HepG2 (cell line): ENCODE results near the gene KLHL17. TPM values are rescaled to one million over a fixed set of nuclear protein-coding genes. Genes with fewer than 3 reads are reported as not detected.

Experiments
- ATF7 ChIP-seq, 2 experiments: fragments of 450-650 bp in 1 of 2; sonication (generic) in 1 of 2; formaldehyde crosslinking in 1 of 2; IDR thresholded peaks; 2 replicates each; pipeline versions ENCODE4 v1.4.0 to v1.6.1; 2016 to 2020; ENCODE audit warnings: antibody characterized with exemption in 1 of 2, mild to moderate bottlenecking in 1 of 2, missing genetic modification reagents in 1 of 2
- HOXA7 ChIP-seq: sonication (generic); formaldehyde crosslinking; IDR thresholded peaks from 2 replicates; pipeline ENCODE4 v1.8.1; 2022; ENCODE audit warnings: mild to moderate bottlenecking, missing genetic modification reagents, moderate library complexity
- LCORL ChIP-seq, 2 experiments: fragments of 450-650 bp in 1 of 2; sonication (generic) in 1 of 2; formaldehyde crosslinking in 1 of 2; IDR thresholded peaks; 2 replicates each; pipeline versions ENCODE4 v1.5.0 to v1.6.1; 2017 to 2020; ENCODE audit warnings: antibody characterized with exemption in 1 of 2, missing genetic modification reagents in 1 of 2
- MXI1 ChIP-seq: IDR thresholded peaks from 3 replicates; pipeline ENCODE4 v1.6.1; 2012; ENCODE audit warnings: low read depth, low read length, inconsistent platforms, borderline replicate concordance
- NCOA2 ChIP-seq: sonication (generic); formaldehyde crosslinking; IDR thresholded peaks from 2 replicates; pipeline ENCODE4 v1.8.0; 2022; ENCODE audit warnings: inconsistent platforms
- REL ChIP-seq: sonication (generic); formaldehyde crosslinking; conservative IDR thresholded peaks from 2 replicates; pipeline ENCODE4 v1.8.0; 2022; ENCODE audit warnings: mild to moderate bottlenecking, missing genetic modification reagents, moderate library complexity
- SALL2 ChIP-seq: sonication (generic); formaldehyde crosslinking; IDR thresholded peaks from 2 replicates; pipeline ENCODE4 v1.8.1; 2023; ENCODE audit warnings: mild to moderate bottlenecking, missing genetic modification reagents, inconsistent platforms
- SRF ChIP-seq: IDR thresholded peaks from 2 replicates; pipeline ENCODE4 v1.6.1; 2011; ENCODE audit warnings: mild to moderate bottlenecking, low read depth, low read length, moderate library complexity
- ZNF232 ChIP-seq: sonication (generic); formaldehyde crosslinking; IDR thresholded peaks from 2 replicates; pipeline ENCODE4 v1.4.0; 2020; ENCODE audit warnings: missing genetic modification reagents, borderline replicate concordance
- ZNF710 ChIP-seq: sonication (generic); formaldehyde crosslinking; IDR thresholded peaks from 2 replicates; pipeline ENCODE4 v1.5.0; 2020; ENCODE audit warnings: mild to moderate bottlenecking, missing genetic modification reagents, borderline replicate concordance
- ZNF75D ChIP-seq: sonication (generic); formaldehyde crosslinking; IDR thresholded peaks from 2 replicates; pipeline ENCODE4 v1.8.1; 2023; ENCODE audit warnings: missing genetic modification reagents, mild to moderate bottlenecking, borderline replicate concordance
- polyA plus RNA-seq, 8 experiments: library from polyadenylated mRNA; depleted of rRNA in 3 of 8; stranded (reverse) in 7 of 8; unstranded in 1 of 8; fragments of >200 nt; fragmentation: Illumina TruSeq in 4 of 8; extraction: Trizol in 4 of 8; gene quantifications; 2 replicates each; pipeline versions ENCODE4 v1.2.1 to v1.2.3, GENCODE V29; 2011 to 2016; ENCODE audit warnings: low read depth in 4 of 8, missing spikeins in 1 of 8, mixed read lengths in 1 of 8; ENCODE audit not compliant: insufficient read depth in 1 of 8
- total RNA-seq, 5 experiments: library from RNA; depleted of rRNA; stranded (reverse); fragments of >200 nt; fragmentation: Illumina TruSeq; extraction: Trizol; gene quantifications; 2 replicates each; pipeline ENCODE4 v1.2.3, GENCODE V29; 2016; ENCODE audit warnings: low read depth in 1 of 5
- TF ChIP-seq, protein P1 (sequence below): sonication (generic); formaldehyde crosslinking; IDR thresholded peaks from 2 replicates; pipeline ENCODE4 v1.4.0; 2020; ENCODE audit warnings: missing genetic modification reagents, mild to moderate bottlenecking, borderline replicate concordance
- TF ChIP-seq, protein P2 (sequence below): sonication (generic); formaldehyde crosslinking; IDR thresholded peaks from 2 replicates; pipeline ENCODE4 v1.9.0; 2021; ENCODE audit warnings: missing genetic modification reagents, borderline replicate concordance
- TF ChIP-seq, protein P3 (sequence below): sonication (generic); formaldehyde crosslinking; IDR thresholded peaks from 2 replicates; pipeline ENCODE4 v1.8.1; 2023; ENCODE audit warnings: mild to moderate bottlenecking, missing genetic modification reagents
- TF ChIP-seq, protein P4 (sequence below): sonication (generic); formaldehyde crosslinking; IDR thresholded peaks from 2 replicates; pipeline ENCODE4 v1.8.0; 2022; ENCODE audit warnings: mild to moderate bottlenecking, missing genetic modification reagents; ENCODE audit not compliant: insufficient replicate concordance

KLHL17 gene
- total and polyA plus RNA-seq, 2 of the 13 experiments (the other 11 are each of a cell fraction or from before 2014, with no cell fraction given) = 9.3 to 24.7 TPM

GRCh38 chr1:1006305-1007159, 46.1 kb downstream of the KLHL17 start (continued):
- TF ChIP-seq, protein P1, sequence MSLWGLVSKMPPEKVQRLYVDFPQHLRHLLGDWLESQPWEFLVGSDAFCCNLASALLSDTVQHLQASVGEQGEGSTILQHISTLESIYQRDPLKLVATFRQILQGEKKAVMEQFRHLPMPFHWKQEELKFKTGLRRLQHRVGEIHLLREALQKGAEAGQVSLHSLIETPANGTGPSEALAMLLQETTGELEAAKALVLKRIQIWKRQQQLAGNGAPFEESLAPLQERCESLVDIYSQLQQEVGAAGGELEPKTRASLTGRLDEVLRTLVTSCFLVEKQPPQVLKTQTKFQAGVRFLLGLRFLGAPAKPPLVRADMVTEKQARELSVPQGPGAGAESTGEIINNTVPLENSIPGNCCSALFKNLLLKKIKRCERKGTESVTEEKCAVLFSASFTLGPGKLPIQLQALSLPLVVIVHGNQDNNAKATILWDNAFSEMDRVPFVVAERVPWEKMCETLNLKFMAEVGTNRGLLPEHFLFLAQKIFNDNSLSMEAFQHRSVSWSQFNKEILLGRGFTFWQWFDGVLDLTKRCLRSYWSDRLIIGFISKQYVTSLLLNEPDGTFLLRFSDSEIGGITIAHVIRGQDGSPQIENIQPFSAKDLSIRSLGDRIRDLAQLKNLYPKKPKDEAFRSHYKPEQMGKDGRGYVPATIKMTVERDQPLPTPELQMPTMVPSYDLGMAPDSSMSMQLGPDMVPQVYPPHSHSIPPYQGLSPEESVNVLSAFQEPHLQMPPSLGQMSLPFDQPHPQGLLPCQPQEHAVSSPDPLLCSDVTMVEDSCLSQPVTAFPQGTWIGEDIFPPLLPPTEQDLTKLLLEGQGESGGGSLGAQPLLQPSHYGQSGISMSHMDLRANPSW (CRISPR knock-in tag) = peak; percentile 87; the same call in 1 of the 2 replicates
- TF ChIP-seq REL (CRISPR knock-in tag) (peak; percentile 61; the same call in 1 of the 2 replicates), ZNF75D (CRISPR knock-in tag) (no peak), ATF7 (IDR thresholded peaks at IDR 0.05) (peak; percentile 64), ATF7 (CRISPR knock-in tag; IDR thresholded peaks at IDR 0.05) (peak; percentile 94), SRF (no peak), ZNF710 (CRISPR knock-in tag) (no peak), LCORL (IDR thresholded peaks at IDR 0.05) (no peak), LCORL (CRISPR knock-in tag; IDR thresholded peaks at IDR 0.05) (peak; percentile 99), NCOA2 (peak; percentile 74), HOXA7 (CRISPR knock-in tag) (no peak), ZNF232 (CRISPR knock-in tag) (peak; percentile 93; the same call in 1 of the 2 replicates), MXI1 (peak; percentile 93; the same call in 1 of the 3 replicates), SALL2 (peak; percentile 91)
- TF ChIP-seq, protein P2, sequence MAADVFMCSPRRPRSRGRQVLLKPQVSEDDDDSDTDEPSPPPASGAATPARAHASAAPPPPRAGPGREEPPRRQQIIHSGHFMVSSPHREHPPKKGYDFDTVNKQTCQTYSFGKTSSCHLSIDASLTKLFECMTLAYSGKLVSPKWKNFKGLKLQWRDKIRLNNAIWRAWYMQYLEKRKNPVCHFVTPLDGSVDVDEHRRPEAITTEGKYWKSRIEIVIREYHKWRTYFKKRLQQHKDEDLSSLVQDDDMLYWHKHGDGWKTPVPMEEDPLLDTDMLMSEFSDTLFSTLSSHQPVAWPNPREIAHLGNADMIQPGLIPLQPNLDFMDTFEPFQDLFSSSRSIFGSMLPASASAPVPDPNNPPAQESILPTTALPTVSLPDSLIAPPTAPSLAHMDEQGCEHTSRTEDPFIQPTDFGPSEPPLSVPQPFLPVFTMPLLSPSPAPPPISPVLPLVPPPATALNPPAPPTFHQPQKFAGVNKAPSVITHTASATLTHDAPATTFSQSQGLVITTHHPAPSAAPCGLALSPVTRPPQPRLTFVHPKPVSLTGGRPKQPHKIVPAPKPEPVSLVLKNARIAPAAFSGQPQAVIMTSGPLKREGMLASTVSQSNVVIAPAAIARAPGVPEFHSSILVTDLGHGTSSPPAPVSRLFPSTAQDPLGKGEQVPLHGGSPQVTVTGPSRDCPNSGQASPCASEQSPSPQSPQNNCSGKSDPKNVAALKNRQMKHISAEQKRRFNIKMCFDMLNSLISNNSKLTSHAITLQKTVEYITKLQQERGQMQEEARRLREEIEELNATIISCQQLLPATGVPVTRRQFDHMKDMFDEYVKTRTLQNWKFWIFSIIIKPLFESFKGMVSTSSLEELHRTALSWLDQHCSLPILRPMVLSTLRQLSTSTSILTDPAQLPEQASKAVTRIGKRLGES (CRISPR knock-in tag) = 0 out of 2 replicates have a peak, but pooled peaks have one; percentile 69
- TF ChIP-seq, protein P3, sequence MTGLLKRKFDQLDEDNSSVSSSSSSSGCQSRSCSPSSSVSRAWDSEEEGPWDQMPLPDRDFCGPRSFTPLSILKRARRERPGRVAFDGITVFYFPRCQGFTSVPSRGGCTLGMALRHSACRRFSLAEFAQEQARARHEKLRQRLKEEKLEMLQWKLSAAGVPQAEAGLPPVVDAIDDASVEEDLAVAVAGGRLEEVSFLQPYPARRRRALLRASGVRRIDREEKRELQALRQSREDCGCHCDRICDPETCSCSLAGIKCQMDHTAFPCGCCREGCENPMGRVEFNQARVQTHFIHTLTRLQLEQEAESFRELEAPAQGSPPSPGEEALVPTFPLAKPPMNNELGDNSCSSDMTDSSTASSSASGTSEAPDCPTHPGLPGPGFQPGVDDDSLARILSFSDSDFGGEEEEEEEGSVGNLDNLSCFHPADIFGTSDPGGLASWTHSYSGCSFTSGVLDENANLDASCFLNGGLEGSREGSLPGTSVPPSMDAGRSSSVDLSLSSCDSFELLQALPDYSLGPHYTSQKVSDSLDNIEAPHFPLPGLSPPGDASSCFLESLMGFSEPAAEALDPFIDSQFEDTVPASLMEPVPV = peak; percentile 29; the same call in 1 of the 2 replicates
- TF ChIP-seq, protein P4, sequence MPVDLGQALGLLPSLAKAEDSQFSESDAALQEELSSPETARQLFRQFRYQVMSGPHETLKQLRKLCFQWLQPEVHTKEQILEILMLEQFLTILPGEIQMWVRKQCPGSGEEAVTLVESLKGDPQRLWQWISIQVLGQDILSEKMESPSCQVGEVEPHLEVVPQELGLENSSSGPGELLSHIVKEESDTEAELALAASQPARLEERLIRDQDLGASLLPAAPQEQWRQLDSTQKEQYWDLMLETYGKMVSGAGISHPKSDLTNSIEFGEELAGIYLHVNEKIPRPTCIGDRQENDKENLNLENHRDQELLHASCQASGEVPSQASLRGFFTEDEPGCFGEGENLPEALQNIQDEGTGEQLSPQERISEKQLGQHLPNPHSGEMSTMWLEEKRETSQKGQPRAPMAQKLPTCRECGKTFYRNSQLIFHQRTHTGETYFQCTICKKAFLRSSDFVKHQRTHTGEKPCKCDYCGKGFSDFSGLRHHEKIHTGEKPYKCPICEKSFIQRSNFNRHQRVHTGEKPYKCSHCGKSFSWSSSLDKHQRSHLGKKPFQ = peak; percentile 93
